Measurements from ENCODE around the gene DOP1B.
"Not testable (repeated sequence)": the region's sequence is repeated elsewhere in the genome, so short reads cannot be mapped to it uniquely, and the experiment has no call there.

Gene DOP1B

DNA sequence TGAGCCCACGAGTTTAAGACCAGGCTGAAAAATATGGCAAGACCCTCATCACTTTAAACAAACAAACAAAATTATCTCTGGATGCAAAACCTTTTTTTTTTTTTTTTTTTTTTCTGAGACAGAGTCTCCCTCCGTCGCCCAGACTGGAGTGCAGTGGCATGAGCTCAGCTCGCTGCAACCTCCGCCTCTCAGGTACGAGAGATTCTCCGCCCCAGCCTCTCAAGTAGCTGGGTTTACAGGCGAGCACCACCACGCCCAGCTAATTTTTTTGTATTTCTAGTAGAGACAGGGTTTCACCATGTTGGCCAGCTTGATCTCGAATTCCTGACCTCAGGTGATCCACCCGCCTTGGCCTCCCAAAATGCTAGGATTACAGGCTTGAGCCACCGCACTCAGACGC lies 16.8 kb upstream of the DOP1B start:
- DNase-seq: not testable (repeated sequence)

DNA sequence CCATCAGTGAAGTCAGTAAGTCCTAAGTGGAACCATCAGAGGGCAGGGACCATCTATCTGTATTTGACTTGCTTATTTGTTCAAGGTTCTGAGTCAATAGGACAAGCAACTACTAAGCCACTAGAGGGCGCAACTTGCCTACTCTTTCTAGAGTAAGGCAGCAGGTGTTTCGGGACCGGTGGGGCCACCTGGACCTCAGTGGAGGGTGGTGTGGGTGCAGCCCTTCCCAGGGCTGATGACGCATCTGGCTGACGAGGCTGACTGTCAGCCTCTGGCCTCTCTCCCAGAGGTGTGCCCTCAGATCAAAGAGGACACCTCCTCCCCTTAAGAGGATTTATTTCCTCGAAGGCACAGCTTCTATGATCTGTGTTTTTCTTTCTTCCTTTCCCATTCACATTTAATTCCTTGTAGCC lies 15.1 kb upstream of the DOP1B start:
- peak; percentile 91 to 94 for DNase-seq

DNA sequence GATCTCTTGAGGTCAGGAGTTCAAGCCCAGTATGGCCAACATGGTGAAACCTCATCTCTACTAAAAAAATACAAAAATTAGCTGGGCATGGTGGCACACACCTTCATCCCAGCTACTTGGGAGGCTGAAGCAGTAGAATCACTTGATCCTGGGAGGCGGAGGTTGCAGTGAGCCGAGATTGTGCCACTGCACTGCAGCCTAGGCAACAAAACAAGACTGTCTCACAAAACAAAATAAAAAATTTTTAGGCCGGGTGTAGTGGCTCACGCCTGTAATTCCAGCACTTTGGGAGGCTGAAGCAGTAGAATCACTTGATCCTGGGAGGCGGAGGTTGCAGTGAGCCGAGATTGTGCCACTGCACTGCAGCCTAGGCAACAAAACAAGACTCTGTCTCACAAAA lies 12.4 kb upstream of the DOP1B start:
- DNase-seq: not testable (repeated sequence)

DNA sequence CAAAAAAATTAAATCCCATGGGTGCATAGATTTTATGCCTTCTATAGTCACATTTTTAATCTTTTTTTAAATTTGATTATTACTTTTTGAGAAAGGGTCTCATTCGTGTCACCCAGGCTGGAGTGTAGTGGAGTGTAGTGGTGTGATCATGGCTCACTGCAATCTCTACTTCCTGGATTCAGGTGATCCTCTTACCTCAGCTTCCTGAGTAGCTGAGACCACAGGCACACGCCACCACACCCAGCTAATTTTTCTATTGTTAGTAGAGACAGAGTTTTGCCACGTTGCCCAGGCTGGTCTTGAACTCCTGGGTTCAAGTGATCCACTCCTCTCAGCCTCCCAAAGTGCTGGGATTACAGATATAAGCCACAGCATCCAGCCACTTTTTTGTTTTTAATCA lies 11.4 kb upstream of the DOP1B start:
- DNase-seq: peak; percentile 28 to 59

DNA sequence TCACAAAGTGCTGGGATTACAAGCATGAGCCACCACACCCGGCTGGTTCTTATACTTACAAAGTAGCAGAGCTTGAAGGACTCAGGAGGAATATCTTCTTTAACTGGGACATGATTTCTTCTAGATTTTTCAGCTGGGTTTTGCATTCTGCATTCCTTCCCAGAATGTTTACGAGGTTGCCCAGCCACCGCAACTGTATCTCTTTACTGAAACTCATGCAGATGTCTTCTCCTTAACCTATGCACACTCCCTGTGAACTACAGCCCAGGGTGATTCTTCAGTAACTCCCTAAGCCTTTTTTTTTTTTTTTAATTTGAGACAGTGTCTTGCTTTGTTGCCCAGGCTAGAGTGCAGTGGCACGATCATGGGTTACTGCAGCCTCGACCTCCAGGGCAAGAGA lies 8.7 kb upstream of the DOP1B start:
- DNase-seq: no peak

DNA sequence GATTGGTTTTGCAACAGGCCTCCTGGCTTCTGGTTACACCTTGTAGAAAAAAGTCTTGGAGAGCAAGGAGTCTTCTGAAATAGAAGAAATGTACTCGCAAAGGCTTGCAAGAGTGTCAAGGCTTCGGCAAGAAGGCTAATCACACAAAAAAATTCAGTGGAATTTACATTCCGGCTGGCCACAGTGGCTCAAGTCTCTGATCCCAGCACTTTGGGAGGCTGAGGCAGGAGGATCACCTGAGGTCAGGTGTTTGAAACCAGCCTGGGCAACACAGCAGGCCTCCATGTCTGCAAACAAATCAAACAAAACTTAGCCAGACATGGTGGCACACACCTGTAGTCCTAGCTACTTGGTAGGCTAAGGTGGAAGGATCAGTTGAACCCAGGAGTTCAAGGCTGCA lies 7.7 kb upstream of the DOP1B start:
- DNase-seq: no peak

DNA sequence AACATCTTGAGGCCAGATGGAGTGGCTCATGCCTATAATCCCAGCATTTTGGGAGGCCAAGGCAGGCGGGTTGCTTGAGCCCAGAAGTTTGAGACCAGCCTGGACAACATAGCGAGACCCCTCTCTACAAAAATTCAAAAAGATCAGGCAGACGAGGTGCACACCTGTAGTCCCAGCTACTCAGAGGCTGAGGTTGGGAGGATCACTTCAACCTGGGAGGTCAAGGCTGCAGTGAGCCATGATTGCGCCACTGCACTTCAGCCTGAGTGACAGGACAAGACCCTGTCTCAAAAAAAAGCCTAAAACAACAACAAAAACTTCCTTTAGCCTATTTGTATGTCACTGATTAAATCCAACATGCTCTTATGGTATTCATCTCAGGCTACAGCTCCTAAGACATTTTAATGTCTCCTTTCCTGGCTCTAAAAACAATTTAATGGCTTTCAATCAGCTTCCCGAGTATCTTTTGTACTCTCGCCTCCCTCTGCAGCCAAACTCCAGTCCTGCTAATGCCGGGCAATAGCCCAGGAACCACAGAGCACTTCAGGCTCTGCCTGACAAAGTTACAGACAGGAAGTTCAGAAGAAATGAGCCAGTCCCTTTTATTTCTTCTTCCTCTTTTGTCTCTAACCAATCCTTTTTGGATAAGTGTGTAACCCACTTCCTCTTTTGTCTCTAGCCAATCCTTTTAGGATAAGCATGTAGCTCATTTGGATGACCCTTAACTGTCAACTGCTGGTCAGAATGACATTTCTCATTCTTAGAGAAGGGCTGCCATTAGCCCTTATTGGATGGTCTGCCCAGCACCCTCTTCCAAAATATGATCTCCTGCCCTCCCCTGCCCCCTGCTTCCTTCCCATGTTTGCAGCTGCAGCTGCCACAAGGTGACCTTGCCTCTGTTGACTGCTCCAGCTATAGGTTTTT lies 6.6 kb upstream of the DOP1B start:
- DNase-seq: peak; percentile 34 to 42

DNA sequence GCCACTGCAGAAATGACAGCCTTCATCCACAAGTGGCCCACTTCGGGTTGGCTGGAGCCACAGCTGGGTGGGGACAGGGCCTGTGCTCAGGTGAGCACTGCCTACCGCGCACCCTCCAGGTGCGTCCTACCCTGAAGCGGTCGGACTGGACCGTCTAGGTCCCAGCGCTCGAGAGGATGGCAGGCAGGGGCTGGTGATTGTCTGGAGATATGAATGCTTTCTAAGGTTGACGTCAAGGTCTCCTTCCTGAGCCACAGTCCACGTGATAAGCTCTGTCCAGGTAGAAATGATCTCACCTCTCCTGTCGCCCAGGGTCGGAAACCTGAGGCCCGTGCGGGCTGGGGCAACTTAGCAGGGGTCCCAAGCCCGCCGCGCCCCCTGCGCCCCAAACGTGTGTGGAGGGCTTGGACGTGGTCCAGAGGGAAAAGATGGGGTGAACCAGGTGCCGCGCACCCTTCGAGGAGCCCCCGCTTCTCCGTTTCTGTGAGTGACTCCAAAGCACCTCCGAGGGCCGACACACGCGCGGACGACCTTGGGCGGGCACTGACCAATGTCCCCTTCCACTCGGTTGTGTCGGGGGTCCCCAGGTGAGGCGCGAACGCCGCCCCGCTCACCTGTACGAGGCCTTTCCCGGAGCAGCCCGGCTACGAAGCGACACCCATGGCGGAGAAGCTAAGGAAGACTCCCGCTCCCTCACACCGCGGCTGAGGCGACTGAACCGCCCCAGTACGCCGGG lies 853 bp upstream of the DOP1B start:
- peak in 1 of 2 donors; percentile 25 for DNase-seq

DNA sequence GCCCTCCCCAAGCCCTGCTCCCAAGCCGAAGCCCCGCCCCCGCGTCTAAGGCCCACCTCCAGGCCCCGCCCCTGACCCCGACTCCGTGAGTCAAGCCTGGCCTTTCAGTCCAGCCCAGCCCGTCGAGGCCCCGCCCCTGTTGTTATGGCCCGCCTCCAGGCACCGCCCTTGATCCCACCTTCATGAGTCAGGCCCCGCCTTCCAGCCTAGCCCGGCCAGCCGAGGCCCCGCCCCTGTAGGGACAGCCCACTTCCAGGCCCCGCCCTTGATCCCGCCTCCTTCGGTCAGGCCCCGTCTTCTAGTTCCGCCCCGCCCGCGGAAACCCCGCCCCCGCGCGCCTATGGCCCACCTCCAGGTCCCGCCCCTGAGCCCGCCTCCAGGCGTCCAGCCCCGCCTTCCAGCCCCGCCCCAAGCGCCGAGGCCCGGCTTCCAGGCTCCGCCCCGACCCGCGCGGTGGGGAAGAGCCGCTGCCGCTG lies 247 bp upstream of the DOP1B start:
- peak; percentile 99 for DNase-seq

DNA sequence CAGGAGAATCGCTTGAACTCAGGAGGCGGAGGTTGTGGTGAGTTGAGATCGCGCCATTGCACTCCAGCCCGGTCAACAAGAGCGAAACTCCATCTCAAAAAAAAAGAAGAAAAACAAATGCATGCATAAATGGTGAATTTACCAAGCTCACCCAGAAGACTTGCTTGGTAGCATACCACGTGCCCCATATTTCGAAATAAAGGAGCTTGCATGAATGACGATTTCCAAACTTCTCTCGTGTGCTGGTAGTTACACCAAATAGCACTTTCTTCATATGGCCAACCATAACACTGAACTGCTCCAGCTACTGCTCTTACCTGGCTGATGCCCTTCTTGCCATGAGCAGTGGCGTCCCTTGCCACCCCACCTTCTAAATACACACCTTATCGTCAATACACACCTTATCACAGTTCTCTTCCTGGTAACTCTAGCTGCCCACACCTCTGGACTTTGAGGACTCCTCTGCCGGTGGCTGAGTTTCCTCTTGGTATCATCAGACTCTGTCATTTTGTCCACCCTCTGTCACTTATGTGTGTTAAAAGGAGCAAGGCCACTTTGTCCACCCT lies 2.8 kb downstream of the DOP1B start:
- DNase-seq: no peak

DNA sequence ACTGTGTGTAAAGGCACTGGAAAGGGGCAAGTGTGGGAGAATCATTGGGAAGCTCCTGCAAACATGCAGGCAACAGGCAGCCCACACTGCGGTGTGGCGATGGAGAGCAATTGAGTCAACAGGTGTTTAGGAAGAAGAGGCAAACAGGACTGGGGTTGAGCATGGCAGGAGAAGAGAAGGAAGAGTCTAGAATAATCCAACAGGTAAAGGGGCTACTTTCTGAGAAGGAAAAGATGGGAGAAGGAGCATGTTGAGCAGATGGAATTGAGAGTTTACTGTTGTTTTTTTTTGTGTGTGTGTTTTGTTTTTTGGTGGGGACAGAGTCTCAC lies 4.2 kb downstream of the DOP1B start:
- no peak for DNase-seq

DNA sequence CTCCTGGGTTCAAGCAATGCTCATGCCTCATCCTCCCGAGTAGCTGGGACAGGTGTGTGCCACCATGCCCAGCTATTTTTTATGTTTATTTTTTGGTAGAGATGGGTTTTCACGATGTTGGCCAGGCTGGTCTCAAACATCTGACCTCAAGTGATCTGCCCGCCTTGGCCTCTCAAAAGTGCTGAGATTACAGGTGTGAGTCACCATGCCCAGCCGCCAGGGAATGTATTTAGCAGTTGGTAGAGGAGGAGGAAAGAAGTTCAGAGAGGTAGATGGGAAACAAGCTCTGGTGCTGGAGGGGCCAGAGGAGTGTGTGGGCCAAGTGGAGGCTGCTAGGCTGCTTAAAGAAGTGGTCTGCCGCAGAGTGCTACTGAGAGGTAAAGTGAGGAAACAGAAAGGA lies 6.0 kb downstream of the DOP1B start:
- DNase-seq: no peak

DNA sequence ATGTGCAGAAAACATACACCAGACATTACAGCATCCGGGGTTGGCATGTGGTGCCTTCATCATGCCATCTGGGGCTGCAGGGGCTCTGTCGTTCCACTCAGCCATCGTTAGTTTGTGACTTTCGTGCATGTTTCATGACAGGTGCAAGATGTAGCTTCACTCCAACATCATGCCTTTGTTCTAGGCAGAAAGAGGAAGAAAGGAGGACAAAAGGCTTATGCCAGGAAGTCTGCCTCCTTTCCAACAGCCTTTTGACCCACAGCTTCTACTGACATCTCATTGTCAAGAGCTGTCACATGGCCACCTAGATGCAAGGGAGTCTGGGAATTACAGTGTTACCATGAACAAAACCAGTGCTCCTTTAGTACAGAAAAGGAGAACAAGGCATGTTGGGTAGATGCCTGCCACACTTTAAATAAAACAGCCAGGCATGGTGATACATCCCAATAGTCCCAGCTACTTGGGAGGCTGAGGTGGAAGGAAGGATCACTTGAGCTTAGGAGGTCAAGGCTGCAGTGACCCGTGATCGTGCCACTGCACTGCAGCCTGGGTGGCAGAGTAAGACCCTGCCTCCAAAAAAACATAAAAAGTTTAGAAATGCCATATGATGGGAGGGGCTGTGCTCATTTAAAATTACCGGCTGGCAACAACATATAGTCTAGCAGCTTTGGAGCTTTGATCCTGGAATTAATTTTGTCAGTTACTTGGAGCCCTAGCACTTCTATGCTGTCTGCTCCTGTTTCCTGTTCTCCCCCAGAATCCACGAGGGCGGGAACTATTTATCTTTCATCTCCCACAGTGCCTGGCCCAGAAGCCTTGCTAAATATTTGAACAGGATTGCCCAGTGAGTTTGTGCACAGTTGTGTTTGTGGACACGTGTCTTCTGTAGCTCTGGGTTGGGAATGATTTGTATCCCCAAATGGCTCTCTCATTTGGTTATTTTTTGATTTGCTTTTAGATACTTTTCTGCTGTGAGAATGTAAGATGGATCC lies 7.4 kb downstream of the DOP1B start:
- no peak for DNase-seq

DNA sequence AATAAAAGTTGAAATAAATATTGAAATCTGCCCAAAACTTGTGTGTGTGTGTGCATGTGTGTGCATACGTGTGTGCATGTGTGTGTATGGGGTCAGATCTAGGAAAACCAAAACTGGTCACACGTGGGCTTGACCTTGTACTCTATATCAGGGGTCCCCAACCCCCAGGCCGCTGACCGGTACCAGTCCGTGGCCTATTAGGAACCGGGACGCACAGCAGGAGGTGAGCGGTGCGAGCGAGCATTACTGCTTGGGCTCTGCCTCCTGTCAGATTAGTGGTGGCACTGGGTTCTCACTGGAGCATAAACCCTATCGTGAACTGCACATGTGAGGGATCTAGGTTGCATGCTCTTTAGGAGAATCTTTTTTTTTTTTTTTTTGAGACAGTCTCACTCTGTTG lies 8.7 kb downstream of the DOP1B start:
- no peak for DNase-seq

DNA sequence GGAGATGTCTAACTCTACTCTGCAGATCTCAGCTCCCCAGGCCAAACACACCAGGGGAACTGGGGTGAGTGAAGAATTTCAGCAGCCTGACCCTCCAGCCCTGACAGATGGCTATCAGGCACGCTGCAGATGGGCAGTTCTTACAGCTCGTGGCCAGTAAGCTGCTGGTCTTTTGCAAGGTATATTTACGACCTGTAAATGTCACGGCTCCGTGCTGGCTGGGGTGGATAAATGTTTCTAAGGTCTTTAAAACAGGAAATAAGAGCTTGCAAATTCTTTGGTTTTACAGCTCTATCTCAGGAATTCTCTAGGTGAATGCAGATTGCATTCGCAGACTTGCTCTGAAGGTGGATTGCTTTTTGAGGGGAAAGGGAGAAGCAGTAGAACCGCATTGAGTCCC lies 10.1 kb downstream of the DOP1B start:
- no peak for DNase-seq

DNA sequence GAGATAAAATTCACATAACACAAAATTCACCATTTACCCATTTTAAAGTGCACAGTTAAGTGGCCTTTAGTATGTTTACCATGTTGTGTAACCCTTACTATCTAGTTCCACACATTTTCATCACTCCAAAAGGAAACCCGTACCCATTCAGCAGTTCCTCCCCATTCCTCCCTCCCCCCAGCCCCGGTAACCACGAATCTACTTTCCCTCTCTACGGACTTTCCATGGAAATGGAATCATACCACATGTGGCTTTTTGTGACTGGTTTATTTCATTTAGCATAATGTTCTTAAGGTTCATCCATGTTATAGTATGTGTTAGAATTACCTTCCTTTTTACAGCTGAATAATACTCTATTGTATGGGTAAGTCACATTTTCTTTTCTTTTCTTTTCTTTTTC lies 10.9 kb downstream of the DOP1B start:
- no peak for DNase-seq

DNA sequence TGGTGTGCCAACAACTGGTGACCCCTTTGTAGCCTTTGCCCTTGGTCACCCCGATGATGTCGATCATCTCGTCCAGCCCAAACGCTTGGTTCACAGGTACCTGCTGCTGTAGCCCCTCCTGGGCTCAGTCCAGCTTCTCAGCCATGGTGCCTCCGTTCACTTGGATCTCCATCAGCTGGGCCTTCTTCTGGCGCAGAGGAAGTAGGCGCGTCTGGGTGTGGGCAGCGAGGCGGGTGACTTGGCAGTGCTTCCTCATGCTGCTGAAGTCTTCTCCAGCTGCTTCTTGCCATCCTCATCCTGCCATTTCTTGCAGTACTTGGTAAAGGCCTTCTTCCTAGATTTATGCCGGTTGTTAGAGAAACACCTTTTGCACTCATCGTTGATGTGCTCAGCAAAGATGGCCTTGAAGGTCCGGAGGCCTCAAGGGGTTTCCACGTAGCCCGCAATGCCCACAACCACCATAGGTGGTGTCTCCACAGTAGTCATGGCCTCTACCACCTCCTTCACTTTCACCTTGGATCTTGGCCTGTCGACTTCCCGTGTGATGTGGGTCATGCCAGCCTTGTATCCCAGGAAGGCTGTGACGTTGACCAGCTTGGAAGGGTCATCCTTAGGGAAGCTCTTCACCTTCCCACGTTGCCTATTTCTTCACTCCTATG lies 13.0 kb downstream of the DOP1B start:
- DNase-seq: no peak

DNA sequence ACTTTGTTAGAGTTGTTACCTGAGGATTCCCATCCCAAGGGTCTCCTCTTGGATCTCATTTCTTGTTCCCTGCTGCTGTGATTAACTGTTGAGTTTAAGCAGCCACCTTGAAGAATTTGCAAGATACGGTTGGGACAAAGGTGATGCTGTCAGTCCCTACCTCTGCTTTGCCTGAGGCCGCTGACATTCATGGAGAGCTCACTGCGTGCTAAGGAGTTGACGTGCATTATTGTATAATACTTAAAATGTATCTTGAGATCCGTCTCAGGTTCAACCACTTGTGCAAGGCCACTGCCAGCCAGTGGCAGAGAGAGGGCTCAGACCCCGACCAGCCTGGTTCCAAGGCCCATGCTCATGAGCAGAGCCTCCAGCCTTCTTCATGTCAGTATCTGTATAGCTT lies 14.2 kb downstream of the DOP1B start:
- no peak for DNase-seq

DNA sequence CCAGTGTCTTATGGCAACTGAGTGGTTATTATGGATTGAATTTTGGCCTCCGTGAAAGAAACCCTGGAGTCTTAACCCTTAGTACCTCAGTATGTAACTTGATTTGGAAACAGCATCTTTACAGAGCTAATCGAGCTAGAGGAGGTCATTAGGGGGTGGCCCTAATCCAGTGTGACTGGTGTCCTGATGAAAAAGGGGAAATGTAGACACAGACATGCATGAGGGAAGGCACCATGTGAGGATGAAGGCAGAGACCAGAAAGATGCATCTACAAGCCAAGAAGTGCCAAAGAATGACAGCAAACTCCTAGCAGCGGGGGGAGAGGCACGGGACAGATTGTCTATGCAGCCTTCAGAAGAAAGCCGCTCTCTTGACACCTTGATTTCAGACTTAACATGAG lies 14.7 kb downstream of the DOP1B start:
- DNase-seq: no peak

DNA sequence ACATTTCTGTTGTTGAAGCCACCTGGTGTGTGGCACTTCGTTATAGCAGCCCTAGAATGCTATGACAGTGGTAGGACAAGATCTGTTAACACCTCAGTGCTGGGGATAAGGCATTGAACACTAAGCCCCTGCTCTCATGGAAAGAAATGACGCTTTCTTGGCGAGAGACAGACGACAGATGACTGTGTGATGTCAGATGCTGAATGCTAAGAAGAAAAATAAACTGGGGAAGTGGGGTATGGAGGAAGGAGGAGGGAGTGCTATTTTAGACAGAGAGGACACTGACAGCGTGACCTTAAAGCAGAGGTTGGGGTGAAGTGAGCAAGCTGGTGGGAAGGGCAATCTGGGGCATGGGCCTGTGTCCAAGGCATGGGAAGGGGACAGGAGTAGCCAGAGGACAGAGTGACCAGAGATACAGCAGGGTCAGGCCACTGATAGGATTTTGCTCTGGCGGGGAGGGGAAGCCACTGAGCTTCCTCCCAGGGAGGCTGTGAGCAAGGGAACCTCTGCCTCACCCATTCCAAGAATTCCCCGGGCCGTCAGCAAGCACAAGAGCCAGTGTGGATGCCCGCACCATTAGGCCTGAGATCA lies 15.2 kb downstream of the DOP1B start:
- no peak for DNase-seq

DNA sequence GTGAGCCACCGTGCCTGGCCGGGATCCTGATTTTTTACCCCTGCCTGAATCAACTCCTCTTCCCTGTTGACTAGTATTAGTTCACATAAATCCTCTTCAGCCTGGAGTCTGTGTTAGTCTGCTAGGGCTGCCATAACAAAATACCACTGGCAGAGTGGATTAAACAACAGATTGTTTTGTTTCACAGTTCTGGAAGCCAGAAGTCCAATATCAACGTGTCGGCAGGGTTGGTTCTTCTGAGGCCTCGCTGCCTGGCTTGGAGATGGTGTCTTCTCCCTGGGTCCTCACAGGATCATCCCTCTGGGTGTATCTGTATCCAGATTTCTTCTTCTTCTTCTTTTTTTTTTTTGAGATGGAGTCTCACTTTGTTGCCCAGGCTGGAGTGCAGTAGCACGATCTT lies 18.2 kb downstream of the DOP1B start:
- DNase-seq: no peak

Measured in CD4-positive, alpha-beta T cell treated with Interleukin-4 for 1 hour (primary cell).